ENCODE measurements around the gene CD4.

The CD4 gene

GRCh38 chr12:6832125-6832524 lies 42.8 kb downstream of the CD4 start:
- DNase-seq (ENCODE audit: low read depth, low spot score), result no peak
- TF ChIP-seq CTCF (IDR thresholded peaks at IDR 0.05; ENCODE audit: low read depth, low read length), result no peak
- no peak overlapping the region for H3K4me3 ChIP-seq (ENCODE audit: low read depth, low read length)
- in situ Hi-C loops (cut with HindIII; ENCODE audit: low sequenced_read_pairs), result no loop called here

GRCh38 chr12:6833189-6833890 lies 44.0 kb downstream of the CD4 start:
- no peak for TF ChIP-seq CTCF (IDR thresholded peaks at IDR 0.05; ENCODE audit: low read depth, low read length)
- DNase-seq (ENCODE audit: low read depth, low spot score), result no peak
- H3K4me3 ChIP-seq (ENCODE audit: low read depth, low read length), result no peak overlapping the region
- in situ Hi-C loops (cut with HindIII; ENCODE audit: low sequenced_read_pairs), result no loop called here

GRCh38 chr12:6834254-6834653 lies 44.9 kb downstream of the CD4 start:
- no peak overlapping the region for H3K4me3 ChIP-seq (ENCODE audit: low read depth, low read length)
- no peak for TF ChIP-seq CTCF (IDR thresholded peaks at IDR 0.05; ENCODE audit: low read depth, low read length)
- DNase-seq (ENCODE audit: low read depth, low spot score), result no peak
- in situ Hi-C loops (cut with HindIII; ENCODE audit: low sequenced_read_pairs), result no loop called here

GRCh38 chr12:6834873-6835272 lies 45.5 kb downstream of the CD4 start:
- TF ChIP-seq CTCF (IDR thresholded peaks at IDR 0.05; ENCODE audit: low read depth, low read length), result no peak
- in situ Hi-C loops (cut with HindIII; ENCODE audit: low sequenced_read_pairs), result no loop called here
- no peak for DNase-seq (ENCODE audit: low read depth, low spot score)
- H3K4me3 ChIP-seq (ENCODE audit: low read depth, low read length), result no peak overlapping the region

GRCh38 chr12:6836851-6837250 lies 47.5 kb downstream of the CD4 start:
- no peak for DNase-seq (ENCODE audit: low read depth, low spot score)
- TF ChIP-seq CTCF (IDR thresholded peaks at IDR 0.05; ENCODE audit: low read depth, low read length), result no peak
- in situ Hi-C loops (cut with HindIII; ENCODE audit: low sequenced_read_pairs), result no loop called here
- H3K4me3 ChIP-seq (ENCODE audit: low read depth, low read length), result no peak overlapping the region

- TF ChIP-seq CTCF (IDR thresholded peaks at IDR 0.05; ENCODE audit: low read depth, low read length), result no peak
- no peak for DNase-seq (ENCODE audit: low read depth, low spot score)
- H3K4me3 ChIP-seq (ENCODE audit: low read depth, low read length), result no peak overlapping the region
- in situ Hi-C loops (cut with HindIII; ENCODE audit: low sequenced_read_pairs), result no loop called here
Observed at GRCh38 chr12:6837370-6838060, 48.2 kb downstream of the CD4 start.
